ENCODE measurements around the gene TBCEL.
A peak's percentile ranks its signal among the peaks of the same experiment; 100 is the strongest.

Gene TBCEL

DNA sequence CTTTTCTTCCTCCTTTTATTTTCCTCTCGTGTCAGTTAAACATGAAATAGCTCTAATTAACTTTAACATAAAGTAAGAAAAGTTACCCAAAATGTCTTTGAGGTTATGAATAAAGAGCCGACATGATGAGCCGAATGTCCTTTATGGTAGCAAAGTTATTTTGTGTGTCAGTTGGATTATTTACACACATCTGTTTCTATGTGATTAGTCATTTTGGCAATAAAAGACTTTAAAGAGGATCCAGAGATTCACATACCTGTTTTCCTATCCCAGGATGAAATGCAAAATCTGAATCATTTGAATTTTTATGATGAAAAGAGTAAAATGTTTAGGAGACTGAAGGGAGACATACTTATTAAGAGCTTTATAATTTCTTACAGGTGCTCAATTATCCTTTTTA lies 43.1 kb downstream of the TBCEL start:
- DNase-seq, result no peak

DNA sequence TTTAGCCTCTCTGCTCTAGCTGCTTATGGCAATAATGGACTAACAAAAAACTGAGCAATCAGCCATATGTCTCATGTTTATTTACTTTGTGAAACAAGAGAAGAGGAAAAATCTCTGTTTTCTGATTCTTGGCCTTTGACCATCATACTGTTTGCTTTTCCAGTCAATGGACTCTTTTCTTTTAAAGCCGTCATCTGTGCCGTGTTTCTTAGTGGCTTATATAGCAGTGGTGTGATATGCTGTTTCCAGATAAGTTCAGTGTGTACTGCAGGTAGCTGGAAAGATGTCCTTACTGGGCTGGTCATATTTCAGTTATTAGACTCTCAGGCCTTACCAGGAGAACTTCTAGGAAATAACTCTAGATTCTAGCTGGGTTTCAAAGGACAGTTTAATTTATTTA lies 43.6 kb downstream of the TBCEL start:
- DNase-seq, result peak; percentile 7

DNA sequence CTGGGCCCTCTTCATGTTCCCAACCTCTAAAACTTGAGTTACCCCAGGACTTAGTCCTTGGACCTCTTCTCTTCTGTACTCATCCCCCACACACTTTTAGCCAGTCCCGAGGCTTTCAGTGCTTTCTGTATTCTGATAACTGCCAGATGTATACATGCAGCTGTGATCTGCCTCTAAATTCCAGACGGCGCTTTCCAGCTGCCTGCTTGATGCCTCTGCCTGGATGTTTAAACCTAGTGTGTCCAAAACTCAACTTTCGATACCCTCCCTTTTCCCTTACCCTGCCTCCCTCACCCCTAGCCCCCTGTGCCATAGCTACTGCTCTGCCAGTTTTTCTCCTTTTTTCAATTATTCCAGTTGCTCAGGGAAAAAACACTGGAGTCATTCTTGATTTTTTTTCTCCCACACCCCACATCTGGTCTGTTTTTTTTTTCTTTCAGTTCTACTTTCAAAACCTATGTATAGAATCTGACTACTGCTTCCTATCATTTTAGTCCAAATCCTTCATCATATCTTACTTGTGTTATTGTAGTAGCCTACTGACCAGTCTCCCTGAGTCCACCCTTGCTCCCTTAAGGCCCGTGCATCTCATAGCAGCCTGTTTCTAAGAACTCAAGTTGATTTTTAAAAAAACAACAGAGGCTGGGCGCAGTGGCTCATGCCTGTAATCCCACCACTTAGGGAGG lies 44.2 kb downstream of the TBCEL start:
- DNase-seq, result no peak

DNA sequence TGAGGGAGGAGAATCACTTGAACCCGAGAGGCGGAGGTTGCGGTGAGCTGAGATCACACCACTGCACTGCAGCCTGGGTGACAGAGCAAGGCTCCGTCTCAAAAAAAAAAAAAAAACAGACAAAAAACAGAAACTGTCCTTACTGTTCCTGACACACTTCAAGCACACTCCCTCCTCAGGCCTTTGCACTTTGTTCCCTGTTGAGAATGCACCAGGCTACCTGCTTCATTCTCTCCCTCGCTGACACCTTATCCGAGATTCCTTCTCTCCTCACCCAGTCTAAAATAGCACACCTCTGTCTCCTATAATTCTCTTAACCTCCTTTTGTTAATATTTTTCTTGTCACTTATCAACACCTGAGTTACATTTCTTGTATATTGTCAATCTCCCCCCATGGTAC lies 44.9 kb downstream of the TBCEL start:
- no peak for DNase-seq

DNA sequence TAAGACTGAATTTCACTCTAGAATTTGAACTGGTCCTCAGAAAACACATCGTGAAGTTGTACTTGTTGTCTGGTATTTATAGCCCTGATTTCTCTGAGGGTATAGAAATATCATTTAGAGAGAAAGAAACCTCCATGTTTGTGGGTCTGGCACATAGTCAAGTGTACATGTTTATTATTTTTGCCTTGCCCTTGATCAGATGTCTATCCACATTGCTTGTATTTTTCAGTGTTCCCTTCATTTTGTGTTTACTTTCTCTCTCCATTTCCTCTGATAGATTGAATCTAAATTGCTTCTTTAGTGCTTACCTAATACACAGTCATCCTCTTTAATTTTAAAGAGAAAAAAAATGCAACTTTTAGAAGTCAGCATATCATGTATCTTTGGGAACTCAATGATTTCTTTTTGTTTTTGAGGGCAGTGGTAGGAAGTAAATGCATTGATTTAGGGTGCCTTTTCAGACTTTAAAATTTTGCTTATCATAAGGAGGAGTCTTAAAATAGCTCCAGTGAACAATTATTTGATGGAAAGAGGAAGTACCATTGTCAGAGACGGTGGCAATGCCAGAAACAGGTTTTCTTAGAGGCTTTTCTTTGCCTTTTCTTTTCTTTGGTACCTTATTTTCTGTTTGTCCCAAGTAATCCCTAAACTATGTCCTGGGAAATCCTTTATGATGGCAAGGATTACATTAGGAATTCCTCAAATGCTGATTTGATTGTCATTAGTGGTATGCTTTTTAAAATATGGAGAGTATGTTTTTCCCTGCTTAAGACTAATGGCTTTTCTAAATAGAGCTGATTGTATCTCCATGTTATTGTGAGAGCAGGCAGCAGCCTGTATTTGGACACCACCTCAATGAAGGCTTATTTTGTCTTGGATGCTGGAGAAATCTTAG lies 47.3 kb downstream of the TBCEL start:
- DNase-seq, result no peak

GRCh38 chr11:121071846-121072450 lies 48.0 kb downstream of the TBCEL start:
- DNase-seq, result no peak

DNA sequence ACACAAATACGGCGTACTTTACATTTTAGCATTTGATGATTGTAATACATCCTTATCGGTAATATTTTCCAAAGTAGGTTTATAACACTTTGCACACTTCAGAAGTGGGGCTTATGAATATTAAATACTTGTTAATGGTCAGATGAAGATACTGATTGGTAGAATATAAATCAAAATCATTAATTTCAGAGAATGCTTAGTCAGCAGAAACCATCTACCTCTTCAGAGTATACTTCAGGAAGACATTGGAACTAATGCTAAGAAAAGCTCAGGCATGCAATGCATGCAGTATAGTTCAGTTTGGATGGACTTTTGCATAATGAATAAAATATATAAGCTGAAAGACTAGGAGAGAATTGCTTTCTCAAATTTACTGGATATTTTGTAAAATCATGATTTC lies 57.4 kb downstream of the TBCEL start:
- no peak for DNase-seq

- no peak for DNase-seq
Measured at GRCh38 chr11:121082219-121082618, 58.3 kb downstream of the TBCEL start.

DNA sequence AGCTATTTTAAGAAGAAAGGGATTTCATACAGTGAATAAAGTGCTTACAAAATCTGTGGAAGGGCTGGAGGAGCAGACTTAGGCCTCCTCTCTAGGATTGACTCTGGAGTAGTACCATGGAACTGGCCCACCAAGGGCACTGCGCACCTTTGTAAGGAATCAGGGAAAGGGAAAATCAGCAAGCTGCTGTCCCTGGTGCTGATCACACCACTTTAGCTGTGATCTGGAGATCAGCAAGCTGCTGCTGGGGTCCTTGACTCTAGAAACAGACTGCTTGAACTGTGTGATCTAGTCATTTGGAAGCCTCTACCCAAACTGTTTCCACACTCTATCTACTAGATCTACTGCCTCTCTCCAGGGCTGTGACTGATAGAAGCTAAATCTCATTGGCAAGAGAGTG lies 58.8 kb downstream of the TBCEL start:
- DNase-seq, result no peak

- no peak for DNase-seq
Measured at GRCh38 chr11:121086866-121087265, 63.0 kb downstream of the TBCEL start.

- DNase-seq, result no peak
Measured at GRCh38 chr11:121089566-121089965, 65.7 kb downstream of the TBCEL start.

- DNase-seq, result no peak
Measured at GRCh38 chr11:121090145-121090721, 66.3 kb downstream of the TBCEL start.

DNA sequence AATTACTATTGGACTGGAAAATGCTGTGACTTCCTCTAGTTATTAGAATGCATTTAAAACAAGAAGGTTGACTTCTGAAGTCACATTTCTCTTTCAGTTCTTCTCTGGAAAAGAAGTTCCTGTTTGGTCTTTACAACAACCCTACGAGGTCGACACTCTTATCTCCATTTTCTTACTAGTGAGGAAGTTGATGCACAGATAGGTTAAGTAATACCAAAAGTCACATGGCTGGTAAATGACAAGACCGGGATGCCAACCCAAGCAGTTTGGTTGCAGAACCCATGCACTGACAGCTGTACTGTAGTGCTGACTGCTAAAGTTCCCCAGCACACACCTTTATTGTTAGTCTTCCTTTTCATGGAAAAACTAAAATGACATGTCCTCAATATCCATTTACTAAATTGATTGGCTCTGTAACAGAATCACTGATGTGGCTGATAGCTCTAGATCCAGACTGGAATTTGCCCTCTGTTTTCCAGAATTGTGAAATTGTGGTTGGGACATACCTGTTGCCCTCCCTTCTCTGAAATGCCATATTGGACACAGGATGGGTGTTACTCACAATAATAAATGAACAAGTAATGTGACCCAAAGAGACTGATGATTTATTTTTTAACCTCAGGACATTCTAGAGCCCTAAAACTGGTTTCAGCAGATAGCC lies 67.7 kb downstream of the TBCEL start:
- no peak for DNase-seq

GRCh38 chr11:121095561-121095960 lies 71.7 kb downstream of the TBCEL start:
- no peak for DNase-seq

- no peak for DNase-seq
Measured at GRCh38 chr11:121099364-121099763, 75.5 kb downstream of the TBCEL start.

- DNase-seq, result no peak
Measured at GRCh38 chr11:121099885-121100284, 76.0 kb downstream of the TBCEL start.

DNA sequence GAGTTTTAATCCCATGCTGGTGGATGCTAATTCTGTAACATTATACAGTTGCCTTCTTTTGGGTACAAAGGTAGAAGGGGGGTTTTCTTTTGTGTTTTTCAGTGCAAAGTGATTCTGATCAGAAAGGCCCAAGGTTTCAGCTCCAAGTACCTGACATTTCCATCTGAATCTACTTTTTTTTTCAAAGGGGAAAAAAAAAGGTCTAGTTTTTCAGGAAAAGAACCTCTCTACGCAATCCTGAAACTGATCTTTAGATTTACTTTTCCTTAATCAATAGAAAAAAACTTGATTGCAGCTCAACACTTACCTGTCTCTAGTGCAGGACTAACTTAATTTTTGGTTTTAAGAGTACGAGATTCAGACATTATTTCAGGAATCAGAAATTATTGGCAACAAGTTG lies 77.0 kb downstream of the TBCEL start, which contains the start of gene TECTA:
Gene TECTA (plus strand): TSS at position 301 of the 400 bp plus-strand sequence. CDS start 1,423 bp downstream, outside the sequence.
- no peak for DNase-seq

DNA sequence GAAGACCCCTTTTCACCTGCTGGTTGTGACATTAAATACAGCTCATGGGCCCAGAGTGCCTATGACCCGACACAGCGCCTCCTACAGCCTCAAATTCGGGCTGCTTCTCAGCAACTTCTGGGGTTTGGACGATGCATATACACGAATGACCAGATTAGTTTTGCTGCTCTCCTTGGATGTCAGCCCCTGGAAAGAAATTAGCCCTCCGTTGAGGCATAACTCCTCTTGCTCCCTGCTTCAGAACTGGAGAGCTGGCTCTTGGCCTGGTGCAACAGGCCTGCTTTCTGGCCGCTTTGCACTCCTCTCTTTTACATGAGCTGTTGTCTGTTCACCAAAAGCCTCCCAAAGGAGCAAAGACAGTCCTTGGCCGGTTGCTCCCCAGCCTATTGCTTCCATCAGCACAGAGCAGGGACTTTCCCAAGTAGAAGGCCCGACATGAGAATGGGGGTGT lies 80.4 kb downstream of the TBCEL start:
- DNase-seq, result no peak

DNA sequence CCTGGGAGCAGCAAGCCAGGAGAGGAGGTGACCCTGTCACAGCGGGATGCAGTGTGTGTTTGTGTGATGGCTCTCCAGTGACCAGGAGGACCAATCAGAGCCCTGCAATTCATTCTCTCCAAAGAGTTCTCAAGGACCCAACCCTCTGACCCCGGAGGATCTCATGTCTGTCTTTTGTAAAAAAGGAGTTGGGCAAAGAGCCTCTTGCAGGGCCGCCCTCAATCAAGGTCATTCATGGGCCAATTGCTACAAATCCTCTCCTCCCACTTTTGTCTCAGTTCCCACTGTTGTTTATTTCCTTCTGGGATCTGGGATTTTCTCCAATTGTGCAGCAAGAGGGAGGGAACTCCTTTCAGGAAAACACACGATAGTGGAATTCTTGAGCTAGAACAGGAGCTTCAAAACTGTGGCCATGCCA lies 81.2 kb downstream of the TBCEL start:
- no peak for DNase-seq

DNA sequence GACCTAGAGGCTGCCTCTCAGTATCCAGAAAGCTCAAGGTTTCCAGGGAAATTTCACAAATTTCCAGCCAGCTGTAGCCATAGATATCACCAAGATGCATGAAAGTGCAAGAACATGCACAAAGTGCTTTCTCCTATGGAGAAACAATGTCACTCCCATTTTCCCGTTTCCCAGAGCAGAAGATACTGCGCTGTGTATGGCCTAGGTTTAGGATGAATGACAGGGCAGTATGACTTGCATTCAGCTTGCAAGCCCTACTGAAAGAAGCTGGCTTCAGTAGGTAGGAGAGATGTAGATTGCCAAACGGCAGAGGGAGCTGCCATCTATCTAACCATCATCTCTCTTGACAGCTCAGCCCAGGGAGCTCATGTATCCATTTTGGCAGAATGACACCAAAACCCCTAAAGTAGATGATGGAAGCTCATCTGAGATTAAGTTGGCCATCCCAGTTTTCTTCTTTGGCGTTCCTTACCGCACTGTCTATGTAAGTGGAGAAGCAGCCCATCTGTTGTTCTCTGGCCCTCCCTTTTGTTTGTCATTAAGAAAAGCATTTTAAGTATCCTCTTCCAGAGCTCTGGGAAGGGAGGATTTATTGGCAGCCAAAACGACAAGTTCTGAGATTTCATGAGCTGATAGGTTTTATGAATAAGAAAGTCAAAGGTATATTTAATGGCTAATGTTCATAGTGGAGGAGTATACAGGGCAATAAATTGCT lies 81.7 kb downstream of the TBCEL start:
- DNase-seq, result peak; percentile 27

GRCh38 chr11:121106812-121107211 lies 82.9 kb downstream of the TBCEL start:
- no peak for DNase-seq

DNA sequence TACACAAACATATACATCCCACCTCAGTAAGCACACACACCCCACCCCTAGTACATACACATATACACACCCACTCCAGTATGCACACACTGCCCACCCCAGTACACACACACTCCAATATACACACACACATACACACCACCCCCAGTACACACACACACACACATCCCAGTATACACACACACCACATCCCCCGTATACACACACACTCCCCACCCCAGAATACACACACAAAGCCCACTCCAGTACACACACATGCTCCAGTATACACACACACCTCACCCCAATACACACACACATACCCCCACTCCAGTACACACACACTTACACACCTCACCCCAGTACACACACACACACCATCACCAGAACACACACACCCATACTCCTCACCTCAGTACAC lies 84.5 kb downstream of the TBCEL start:
- no peak for DNase-seq
